Measurements from ENCODE around the gene GCNT2.
"Not testable (repeated sequence)": the region's sequence is repeated elsewhere in the genome, so short reads cannot be mapped to it uniquely, and the experiment has no call there.

GRCh38 chr6:10660431-10661191 lies 139.5 kb downstream of the GCNT2 start:
- TF ChIP-seq POLR2AphosphoS5 (IDR thresholded peaks at IDR 0.05; ENCODE audit: low read depth, low read length); CTCF (IDR thresholded peaks at IDR 0.05); TCF7L2 (IDR thresholded peaks at IDR 0.05; ENCODE audit: low read depth, low read length); REST (IDR thresholded peaks at IDR 0.05; ENCODE audit: insufficient read depth in 1 of 2, low read depth in 2 of 2, low read length in 1 of 2); SIN3A (IDR thresholded peaks at IDR 0.05; ENCODE audit: borderline replicate concordance, insufficient read depth, low read depth, low read length): not testable (repeated sequence)

Data from Panc1 (cell line).